Nephron (organoid): ENCODE results near the gene GPR25.
A peak's percentile ranks its signal among the peaks of the same experiment; 100 is the strongest.

Experiments used
- H3K27ac Mint-ChIP-seq, 3 experiments: 2 replicates each; pipeline ENCODE4 v1.8.0; 2020; ENCODE audit warnings: mixed read lengths in 3 of 3, mild to moderate bottlenecking in 2 of 3, moderate library complexity in 1 of 3
- H3K27me3 Mint-ChIP-seq: 2 replicates; pipeline ENCODE4 v1.8.0; 2021; ENCODE audit warnings: low read depth, mild to moderate bottlenecking, moderate library complexity, mixed read lengths
- H3K36me3 Mint-ChIP-seq: 2 replicates; pipeline ENCODE4 v1.8.0; 2020; ENCODE audit warnings: low read depth, mixed read lengths
- H3K4me1 Mint-ChIP-seq: 2 replicates; pipeline ENCODE4 v1.8.0; 2020; ENCODE audit warnings: mixed read lengths
- H3K4me3 Mint-ChIP-seq, 3 experiments: 2 replicates each; pipeline ENCODE4 v1.8.0; 2020; ENCODE audit warnings: mild to moderate bottlenecking in 3 of 3, mixed read lengths in 3 of 3, moderate library complexity in 2 of 3
- H3K9me3 Mint-ChIP-seq: 2 replicates; pipeline ENCODE4 v1.8.0; 2020; ENCODE audit warnings: mixed read lengths
- TF ChIP-seq, protein P1 (sequence below), 3 experiments: fragments of 200-600 bp; sonication (generic); IDR thresholded peaks; one replicate each; pipeline ENCODE4 v1.5.0; 2021; ENCODE audit warnings: antibody characterized with exemption in 3 of 3; ENCODE audit not compliant: unreplicated experiment in 3 of 3

GPR25 gene

GRCh38 chr1:200872446-200873115, at the start of gene GPR25:
TSS of gene GPR25 (plus strand) at chr1:200872981. CDS start at chr1:200873038, 57 bp downstream.
- Mint-ChIP-seq H3K36me3 (no peaks in the 10 kb centered on the region), H3K4me3 (no peak within 1 kb of the TSS), H3K4me1 (no peaks in the 10 kb centered on the region), H3K27ac (no peak within 1 kb of the TSS), H3K9me3 (no peaks in the 10 kb centered on the region), H3K27me3 (peaks cover 10% of the 10 kb centered on the region)
- TF ChIP-seq, protein P1, sequence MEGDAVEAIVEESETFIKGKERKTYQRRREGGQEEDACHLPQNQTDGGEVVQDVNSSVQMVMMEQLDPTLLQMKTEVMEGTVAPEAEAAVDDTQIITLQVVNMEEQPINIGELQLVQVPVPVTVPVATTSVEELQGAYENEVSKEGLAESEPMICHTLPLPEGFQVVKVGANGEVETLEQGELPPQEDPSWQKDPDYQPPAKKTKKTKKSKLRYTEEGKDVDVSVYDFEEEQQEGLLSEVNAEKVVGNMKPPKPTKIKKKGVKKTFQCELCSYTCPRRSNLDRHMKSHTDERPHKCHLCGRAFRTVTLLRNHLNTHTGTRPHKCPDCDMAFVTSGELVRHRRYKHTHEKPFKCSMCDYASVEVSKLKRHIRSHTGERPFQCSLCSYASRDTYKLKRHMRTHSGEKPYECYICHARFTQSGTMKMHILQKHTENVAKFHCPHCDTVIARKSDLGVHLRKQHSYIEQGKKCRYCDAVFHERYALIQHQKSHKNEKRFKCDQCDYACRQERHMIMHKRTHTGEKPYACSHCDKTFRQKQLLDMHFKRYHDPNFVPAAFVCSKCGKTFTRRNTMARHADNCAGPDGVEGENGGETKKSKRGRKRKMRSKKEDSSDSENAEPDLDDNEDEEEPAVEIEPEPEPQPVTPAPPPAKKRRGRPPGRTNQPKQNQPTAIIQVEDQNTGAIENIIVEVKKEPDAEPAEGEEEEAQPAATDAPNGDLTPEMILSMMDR (IDR thresholded peaks at IDR 0.05; ENCODE audit: unreplicated experiment in 3 of 3), result no peak

DNA sequence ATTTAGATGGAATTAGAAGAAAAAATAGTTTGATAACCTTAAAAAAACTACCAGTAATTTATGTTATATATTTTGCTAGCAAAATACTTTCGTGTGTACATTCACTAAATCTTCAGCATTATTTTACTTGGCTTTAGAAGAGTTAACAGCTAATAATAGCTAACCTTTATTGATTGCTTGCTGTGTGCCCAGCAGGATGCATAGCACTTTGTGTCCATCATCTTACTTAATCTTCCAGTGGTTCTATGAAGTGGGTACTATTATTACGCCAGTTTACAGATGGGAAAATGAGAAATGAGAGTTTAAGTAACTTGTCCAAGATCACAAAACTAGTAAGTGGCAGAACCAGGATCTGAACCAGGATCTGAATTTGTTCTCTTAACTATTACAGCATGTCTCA, 41.7 kb upstream of the GPR25 start:
- Mint-ChIP-seq H3K4me3 (no peak overlapping the region), H3K27ac (no peak overlapping the region)

DNA sequence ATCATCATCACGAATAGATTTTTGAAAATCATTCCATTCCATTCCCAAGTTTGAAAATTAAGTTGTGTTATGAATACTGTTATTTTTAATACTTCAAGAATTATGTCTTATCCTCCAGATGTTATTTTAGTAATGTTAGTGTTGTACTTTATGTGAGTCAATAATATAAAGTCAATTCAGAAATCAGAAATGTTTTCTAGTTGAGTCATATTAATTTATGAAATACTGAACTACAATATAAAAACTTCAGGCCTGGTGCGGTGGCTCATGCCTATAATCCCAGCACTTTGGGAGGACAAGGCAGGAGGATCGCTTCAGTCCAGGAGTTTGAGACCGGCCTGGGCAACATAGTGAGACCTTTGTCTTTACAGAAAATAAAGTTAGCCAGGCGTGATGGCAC, 38.4 kb upstream of the GPR25 start:
- no peak overlapping the region for H3K4me3 Mint-ChIP-seq
- peaks cover 43% of the 10 kb centered on the region for H3K36me3 Mint-ChIP-seq
- TF ChIP-seq, protein P1 (IDR thresholded peaks at IDR 0.05; ENCODE audit: unreplicated experiment in 3 of 3), result no peak
- H3K27ac Mint-ChIP-seq, result no peak overlapping the region
- no peaks in the 10 kb centered on the region for H3K27me3 Mint-ChIP-seq
- peaks cover 15% of the 10 kb centered on the region for H3K9me3 Mint-ChIP-seq
- H3K4me1 Mint-ChIP-seq, result peaks cover 9% of the 10 kb centered on the region

More for the DNA sequence above, 41.7 kb upstream of the GPR25 start:
- Mint-ChIP-seq H3K4me1 (peaks cover 9% of the 10 kb centered on the region), H3K9me3 (peaks cover 4% of the 10 kb centered on the region), H3K36me3 (peaks cover 32% of the 10 kb centered on the region), H3K27me3 (no peaks in the 10 kb centered on the region)
- TF ChIP-seq, protein P1 (IDR thresholded peaks at IDR 0.05; ENCODE audit: unreplicated experiment in 3 of 3), result no peak

GRCh38 chr1:200836213-200836612, 36.6 kb upstream of the GPR25 start:
- Mint-ChIP-seq H3K36me3 (peaks cover 53% of the 10 kb centered on the region), H3K9me3 (peaks cover 15% of the 10 kb centered on the region), H3K4me3 (no peak overlapping the region), H3K27ac (no peak overlapping the region), H3K4me1 (no peaks in the 10 kb centered on the region), H3K27me3 (no peaks in the 10 kb centered on the region)
- TF ChIP-seq, protein P1 (IDR thresholded peaks at IDR 0.05; ENCODE audit: unreplicated experiment in 3 of 3), result no peak

DNA sequence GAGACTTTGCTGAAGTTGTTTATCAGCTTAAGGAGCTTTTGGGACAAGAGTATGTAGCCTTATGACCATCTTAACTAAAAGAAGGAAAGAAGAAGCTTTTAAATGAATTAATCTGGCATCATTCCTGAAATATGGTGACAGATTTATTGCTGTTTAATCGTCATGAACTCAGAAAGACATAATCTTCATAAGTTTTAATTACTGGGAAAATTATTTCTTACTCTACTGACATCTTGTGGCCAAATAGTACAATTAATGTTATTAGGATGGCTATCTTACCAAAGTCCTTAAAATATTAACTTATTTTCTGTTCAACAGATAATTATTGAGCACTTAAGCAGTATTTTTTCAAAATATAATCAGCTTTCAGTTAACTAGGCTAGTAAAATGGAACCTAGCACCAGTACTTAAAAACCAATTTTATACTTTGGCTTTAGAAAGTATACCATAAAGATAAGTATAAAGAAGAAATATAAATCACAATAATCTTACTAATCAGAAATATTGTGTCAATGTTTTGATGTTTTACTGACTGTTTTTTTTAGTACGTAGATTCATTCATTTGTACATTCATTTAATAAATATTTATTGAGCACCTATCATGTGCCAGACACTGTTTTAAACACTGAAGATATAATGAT, 34.7 kb upstream of the GPR25 start:
- Mint-ChIP-seq H3K4me3 (no peak overlapping the region), H3K4me1 (no peaks in the 10 kb centered on the region), H3K36me3 (peaks cover 62% of the 10 kb centered on the region), H3K27ac (peak overlapping the region in 1 of 3 experiments; percentile 36), H3K27me3 (no peaks in the 10 kb centered on the region), H3K9me3 (peaks cover 15% of the 10 kb centered on the region)
- TF ChIP-seq, protein P1 (IDR thresholded peaks at IDR 0.05; ENCODE audit: unreplicated experiment in 3 of 3), result peak; percentile 21 to 59 (median 46)
